ENCODE measurements around the gene GLIS1. TPM values are rescaled to one million over a fixed set of nuclear protein-coding genes. Genes with fewer than 3 reads are reported as not detected.

The GLIS1 gene
- total RNA-seq, 4 donors from 2014 or later, result 0.59 to 3.9 (median 0.75) TPM

- H3K4me3 ChIP-seq, result no peak overlapping the region
- H3K27ac ChIP-seq, result no peak overlapping the region
- H3K36me3 ChIP-seq, result no peaks in the 10 kb centered on the region
- TF ChIP-seq CTCF (IDR thresholded peaks at IDR 0.05) (no peak), POLR2A (IDR thresholded peaks at IDR 0.05) (no peak), EP300 (IDR thresholded peaks at IDR 0.05) (no peak)
- peaks cover 0 to 3% (median 0%) of the 10 kb centered on the region in 4 donors for H3K4me1 ChIP-seq
- DNase-seq (ENCODE audit: low spot score in 2 of 2), result no peak
- 87 to 90% methylated on average over 11 of the region's 11 CpGs for WGBS, 2 donors
- no peaks in the 10 kb centered on the region for H3K9me3 ChIP-seq
- peaks cover 0 to 2% of the 10 kb centered on the region in 2 donors for H3K27me3 ChIP-seq
Measured at GRCh38 chr1:53480678-53481077, 258.3 kb downstream of the GLIS1 start.

GRCh38 chr1:53478502-53478818, 260.5 kb downstream of the GLIS1 start:
- TF ChIP-seq POLR2A (IDR thresholded peaks at IDR 0.05) (no peak), CTCF (IDR thresholded peaks at IDR 0.05) (no peak), EP300 (IDR thresholded peaks at IDR 0.05) (no peak)
- Histone ChIP-seq H3K36me3 (no peaks in the 10 kb centered on the region), H3K9me3 (no peaks in the 10 kb centered on the region), H3K4me1 (no peaks in the 10 kb centered on the region), H3K27me3 (no peaks in the 10 kb centered on the region), H3K4me3 (no peak overlapping the region), H3K27ac (no peak overlapping the region)
- no peak for DNase-seq (ENCODE audit: low spot score in 2 of 2)
- 97 to 100% methylated on average over 2 of the region's 2 CpGs for WGBS, 2 donors

DNA sequence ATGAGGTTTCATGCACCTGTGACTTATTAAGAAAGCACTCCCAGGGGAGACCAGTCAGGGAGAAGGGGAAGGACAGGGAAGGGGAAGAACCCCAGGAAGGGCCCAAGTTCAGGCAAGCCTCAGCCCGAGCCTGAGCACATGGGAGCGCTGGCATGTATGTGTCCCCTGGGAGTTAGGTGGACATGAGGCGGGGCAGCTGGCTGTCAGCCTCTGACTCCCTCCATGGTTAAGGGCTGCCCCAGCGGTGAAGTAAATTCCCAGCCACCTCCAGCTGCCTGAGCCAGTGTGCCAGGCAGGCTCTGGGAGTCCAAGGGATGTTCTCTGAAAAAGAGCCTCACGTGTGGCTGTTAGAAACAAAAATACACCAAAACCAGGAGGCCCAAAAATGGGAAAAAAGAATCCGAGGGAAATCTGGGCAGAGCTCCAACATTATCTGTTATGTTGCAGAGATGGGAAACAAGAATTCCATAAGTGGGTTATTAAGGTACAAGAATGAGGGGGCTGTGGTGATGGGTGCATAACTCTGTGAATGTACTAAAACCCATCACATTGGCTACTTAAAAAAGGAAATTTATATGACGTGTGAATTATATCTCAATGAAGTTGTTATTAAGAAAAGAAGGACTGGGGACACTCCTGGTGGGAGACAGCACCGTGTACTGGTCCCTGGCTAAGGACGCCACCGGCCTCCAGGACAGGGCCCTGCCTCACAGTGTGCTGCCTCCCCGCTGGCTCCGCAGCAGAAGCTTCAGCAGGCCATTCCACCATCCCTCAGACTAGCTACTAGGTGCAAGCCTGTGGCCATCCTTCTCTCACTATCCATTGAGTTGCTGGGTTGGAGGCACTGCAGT, 261.1 kb downstream of the GLIS1 start:
- Histone ChIP-seq H3K27me3 (no peaks in the 10 kb centered on the region), H3K27ac (no peak overlapping the region), H3K9me3 (no peaks in the 10 kb centered on the region), H3K36me3 (no peaks in the 10 kb centered on the region), H3K4me1 (no peaks in the 10 kb centered on the region), H3K4me3 (no peak overlapping the region)
- no peak for DNase-seq (ENCODE audit: low spot score in 2 of 2)
- no peak for TF ChIP-seq EP300 (IDR thresholded peaks at IDR 0.05)
- TF ChIP-seq CTCF (IDR thresholded peaks at IDR 0.05), result no peak
- no peak for TF ChIP-seq POLR2A (IDR thresholded peaks at IDR 0.05)
- WGBS, 2 donors, result 67 to 75% methylated on average over 12 of the region's 12 CpGs

DNA sequence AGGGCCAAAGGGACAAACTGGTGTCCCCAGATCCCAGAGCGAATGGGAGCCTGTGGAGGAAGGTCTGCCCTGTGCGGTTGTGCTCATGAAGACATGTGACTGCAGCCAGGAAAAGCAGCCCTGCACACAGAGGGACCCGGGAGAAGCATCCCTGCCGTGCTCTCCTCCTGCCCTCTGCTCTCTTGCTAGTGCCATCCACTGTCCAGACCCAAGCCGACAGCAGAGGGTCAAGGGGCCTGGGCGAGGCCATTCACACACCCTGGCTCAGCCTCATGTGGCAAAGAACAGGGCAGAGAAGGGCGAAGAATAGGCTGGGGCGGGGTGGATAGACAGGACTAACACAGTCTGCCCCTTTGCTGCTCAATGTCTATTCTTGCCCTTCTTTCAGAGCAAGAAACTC, 262.4 kb downstream of the GLIS1 start:
- H3K36me3 ChIP-seq, result no peaks in the 10 kb centered on the region
- no peaks in the 10 kb centered on the region for H3K9me3 ChIP-seq
- H3K27me3 ChIP-seq, result no peaks in the 10 kb centered on the region
- H3K4me3 ChIP-seq, result no peak overlapping the region
- WGBS, 2 donors, result 76 to 88% methylated on average over 6 to 8 of the region's 8 CpGs
- TF ChIP-seq CTCF (IDR thresholded peaks at IDR 0.05) (no peak), EP300 (IDR thresholded peaks at IDR 0.05) (no peak), POLR2A (IDR thresholded peaks at IDR 0.05) (no peak)
- no peak for DNase-seq (ENCODE audit: low spot score in 2 of 2)
- no peak overlapping the region for H3K27ac ChIP-seq
- H3K4me1 ChIP-seq, result no peaks in the 10 kb centered on the region

DNA sequence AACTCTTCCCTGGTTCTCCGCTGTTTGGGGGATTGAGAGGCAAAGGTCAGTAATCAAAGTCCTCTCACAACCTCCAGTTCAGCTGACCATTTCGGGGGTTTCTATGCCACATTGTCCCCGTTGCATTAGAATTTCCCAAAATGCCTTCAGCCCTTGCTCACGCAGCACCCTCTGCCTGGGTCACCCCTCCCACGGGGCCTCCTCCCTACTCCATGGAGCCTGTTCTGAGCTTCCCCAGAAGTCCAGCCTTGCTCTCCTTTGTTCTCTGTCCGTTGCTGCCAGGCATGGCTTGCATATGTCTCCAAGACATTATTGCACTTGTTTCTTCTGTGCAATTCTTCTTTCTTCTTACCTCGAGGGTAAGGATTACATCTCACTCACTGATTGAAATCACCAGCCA, 263.3 kb downstream of the GLIS1 start:
- Histone ChIP-seq H3K4me3 (no peak overlapping the region), H3K4me1 (peaks cover 0 to 2% (median 0%) of the 10 kb centered on the region in 4 donors), H3K27me3 (no peaks in the 10 kb centered on the region), H3K36me3 (no peaks in the 10 kb centered on the region), H3K9me3 (no peaks in the 10 kb centered on the region), H3K27ac (no peak overlapping the region)
- no peak for DNase-seq (ENCODE audit: low spot score in 2 of 2)
- no peak for TF ChIP-seq CTCF (IDR thresholded peaks at IDR 0.05)
- no peak for TF ChIP-seq EP300 (IDR thresholded peaks at IDR 0.05)
- TF ChIP-seq POLR2A (IDR thresholded peaks at IDR 0.05), result no peak
- whole genome bisulfite sequencing, 2 donors, result 48 to 52% methylated on average over 7 of the region's 7 CpGs
